Measurements from ENCODE around the gene ZNF277.

ZNF277 gene, protein sequence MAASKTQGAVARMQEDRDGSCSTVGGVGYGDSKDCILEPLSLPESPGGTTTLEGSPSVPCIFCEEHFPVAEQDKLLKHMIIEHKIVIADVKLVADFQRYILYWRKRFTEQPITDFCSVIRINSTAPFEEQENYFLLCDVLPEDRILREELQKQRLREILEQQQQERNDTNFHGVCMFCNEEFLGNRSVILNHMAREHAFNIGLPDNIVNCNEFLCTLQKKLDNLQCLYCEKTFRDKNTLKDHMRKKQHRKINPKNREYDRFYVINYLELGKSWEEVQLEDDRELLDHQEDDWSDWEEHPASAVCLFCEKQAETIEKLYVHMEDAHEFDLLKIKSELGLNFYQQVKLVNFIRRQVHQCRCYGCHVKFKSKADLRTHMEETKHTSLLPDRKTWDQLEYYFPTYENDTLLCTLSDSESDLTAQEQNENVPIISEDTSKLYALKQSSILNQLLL

DNA sequence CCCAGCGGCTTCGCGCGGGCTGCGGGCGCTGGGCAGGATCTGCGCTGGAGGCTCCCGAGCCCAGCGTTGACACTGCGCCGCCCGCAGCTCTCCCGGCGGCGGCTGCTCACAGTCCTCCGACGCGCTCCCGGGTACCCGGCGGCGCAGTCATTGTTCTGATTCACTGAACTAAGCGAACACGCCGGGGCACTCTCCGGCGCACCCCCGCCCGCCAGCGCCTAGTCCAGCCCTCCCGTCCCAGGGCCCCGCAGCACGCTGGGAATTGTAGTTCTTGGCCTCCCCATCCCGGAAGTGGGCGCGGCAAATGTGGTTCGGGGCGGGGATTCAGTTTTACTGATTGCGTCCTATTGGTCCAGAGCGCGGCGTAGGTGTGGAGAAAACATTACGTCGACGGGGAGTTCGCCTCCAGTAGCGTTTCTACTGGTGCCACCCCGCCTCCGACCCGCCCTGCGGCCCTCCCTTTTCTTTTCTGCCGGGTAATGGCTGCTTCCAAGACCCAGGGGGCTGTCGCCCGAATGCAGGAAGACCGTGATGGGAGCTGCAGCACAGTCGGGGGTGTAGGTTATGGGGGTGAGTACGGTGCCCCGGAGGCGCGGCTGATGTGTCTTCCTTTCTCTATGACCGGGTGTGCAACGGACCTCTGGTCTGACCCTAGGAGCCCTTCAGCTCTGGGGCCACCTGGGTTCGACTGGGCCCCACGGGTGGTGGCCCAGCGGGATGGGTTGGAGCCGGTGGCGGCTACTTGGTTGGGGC lies at the start of gene ZNF277, which contains the start of gene DOCK4:
Gene ZNF277 (plus strand): TSS at position 458 of the 753 bp plus-strand sequence. CDS start 22 bp downstream, at position 480.
Gene DOCK4 (minus strand): TSS at position 162 of the 753 bp plus-strand sequence. CDS start 261 bp downstream, outside the sequence.
- peak; percentile 97 for DNase-seq

DNA sequence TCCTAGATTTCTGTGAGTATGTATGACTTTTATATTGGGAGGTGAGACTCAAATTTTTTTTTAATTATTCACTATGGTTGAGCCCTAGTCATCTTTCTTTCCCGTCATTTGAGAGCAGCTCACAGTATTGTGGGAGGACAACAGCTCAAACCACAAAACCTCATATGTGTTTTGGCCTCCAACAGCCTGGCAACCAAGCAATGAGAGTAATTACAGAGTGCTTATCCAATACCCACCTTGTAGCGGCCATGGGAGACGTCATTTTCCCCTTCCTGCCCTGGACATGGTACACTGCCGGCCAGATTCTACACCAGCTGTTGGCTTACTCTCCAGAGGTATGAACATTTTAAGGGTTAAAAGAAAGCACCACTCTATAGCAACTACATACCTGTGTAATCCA lies 49.4 kb upstream of the ZNF277 start:
- no peak for DNase-seq

DNA sequence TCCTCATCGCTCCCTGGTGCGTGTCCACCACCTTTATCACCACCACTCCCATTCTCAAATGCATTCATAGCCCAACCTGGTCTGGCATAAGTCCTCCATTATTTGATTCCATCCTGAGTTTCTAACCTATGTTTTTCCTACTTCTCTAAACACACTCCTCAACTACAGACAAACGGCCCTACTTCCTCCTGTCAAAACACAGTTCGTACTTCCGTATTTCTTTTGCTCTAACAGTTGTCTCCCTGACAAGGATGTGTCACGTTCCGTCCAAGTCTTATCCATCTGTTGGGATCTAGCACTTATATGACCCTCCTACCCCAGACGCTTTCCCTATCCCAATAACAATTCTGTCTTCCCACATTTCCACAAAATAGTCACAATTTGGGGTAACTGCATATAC lies 47.1 kb upstream of the ZNF277 start:
- DNase-seq, result no peak

DNA sequence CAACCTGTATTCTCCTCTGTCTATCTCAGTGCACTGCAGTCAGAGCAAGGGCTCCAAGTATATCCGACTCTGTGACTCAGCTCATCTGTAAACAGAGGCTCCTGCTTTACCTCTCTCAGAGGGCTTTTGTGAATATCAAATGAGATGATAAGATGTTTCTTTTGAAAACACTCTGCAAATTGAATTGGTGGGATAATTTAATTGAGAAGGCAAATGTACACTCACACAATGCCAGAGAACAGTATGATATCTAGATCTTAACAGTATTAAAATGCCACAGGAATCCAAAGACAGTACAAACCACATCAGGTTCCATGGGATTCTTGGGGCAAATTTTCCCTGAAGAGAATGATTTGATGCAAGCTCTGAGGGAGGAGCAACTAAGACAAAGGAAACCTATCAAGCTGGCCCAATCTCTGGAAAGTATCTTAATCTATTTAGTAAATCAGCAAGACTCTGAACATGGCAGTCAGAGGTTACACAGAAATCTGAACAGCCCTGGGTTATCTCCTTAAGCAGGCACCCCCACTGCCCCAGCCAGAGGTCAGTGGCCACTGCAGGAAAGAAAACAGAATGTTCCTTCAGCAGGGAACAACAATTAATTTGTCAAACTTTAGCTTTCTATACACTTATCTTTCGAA lies 46.2 kb upstream of the ZNF277 start:
- DNase-seq, result no peak

DNA sequence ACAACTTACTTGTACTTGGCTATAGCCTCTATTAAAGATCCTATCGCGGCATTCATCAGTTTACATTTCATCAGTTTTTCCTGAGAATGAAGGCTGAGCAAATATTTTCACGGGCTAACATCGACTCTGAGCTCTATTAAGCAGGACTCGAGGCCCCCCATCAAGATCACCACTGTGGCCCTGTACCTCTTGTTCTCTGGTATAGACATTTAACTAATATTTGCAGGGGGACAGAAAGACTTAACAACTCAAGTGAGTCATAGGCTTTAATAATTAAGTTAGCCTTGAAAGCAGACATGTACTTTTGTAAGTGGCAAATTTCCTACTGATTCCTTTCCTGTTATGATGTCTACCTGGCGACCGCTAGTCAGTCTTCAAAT lies 45.7 kb upstream of the ZNF277 start:
- DNase-seq, result no peak

DNA sequence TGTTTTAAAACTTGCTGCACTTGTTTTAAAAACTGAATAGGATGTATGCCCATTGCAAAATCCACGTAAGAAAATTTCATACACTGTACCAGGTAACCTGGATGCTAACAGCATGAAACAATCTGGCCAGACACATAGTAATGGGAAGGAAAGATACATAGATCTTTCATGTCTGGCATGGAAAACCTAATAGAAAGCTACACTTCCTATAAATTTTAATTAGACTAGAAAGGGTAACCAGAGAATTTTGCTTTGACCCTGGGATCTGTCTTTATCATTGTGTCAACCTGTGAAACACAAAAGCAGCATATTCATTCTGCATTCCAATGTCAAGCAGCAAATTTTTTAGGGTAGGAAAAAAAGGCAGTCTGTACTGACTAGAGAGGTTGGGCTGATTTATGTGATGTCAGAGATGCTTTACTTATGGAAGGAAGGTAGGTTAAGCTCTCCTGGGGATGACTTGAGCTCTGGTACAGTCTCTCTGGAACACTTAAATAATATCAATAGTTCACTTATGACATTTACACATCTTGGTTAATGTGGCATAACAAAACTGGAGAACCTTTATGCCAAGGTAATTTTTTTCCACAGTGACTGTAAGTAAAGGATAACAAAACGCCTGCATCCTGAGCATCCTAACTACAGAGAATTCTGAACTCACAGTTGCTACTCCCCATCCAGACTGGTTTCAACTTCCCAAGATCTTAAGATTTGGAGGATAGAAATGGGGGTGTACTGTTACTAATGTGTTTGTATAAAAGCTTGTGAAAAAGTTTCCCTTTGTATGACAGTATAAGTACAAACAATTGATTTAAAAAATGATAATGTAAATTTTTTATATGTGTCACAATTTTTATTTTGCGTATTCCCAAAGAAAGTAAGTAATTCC lies 45.0 kb upstream of the ZNF277 start:
- no peak for DNase-seq

DNA sequence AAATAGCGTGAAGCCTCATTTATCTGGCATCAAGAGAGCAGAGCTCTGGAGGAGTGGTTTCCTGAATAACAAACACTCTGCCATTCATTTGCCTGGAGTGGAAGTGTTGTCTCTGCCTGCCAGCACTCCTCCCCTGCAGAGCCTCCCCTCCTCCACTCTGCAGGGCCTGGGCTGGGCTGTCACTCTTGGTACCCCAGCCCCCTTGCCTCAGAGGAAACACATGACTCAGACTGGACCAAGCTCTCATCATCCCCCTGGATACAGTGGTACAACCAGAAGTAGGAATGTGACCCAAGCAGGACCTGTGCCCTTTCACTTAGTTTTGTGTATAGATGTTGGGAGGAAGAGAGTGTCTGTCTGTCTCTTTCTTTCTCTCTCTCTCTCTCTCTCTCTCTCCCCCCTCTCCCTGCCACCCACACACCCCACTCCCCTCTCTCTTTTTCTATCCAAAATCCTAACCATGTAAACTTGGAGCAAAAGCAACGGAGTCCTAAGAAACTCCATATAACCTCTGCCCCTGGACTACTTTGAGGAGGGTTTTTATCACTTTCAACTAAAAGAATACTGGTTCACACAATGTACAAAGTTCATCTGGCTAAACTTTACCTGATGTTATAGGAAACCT lies 44.2 kb upstream of the ZNF277 start:
- no peak for DNase-seq

DNA sequence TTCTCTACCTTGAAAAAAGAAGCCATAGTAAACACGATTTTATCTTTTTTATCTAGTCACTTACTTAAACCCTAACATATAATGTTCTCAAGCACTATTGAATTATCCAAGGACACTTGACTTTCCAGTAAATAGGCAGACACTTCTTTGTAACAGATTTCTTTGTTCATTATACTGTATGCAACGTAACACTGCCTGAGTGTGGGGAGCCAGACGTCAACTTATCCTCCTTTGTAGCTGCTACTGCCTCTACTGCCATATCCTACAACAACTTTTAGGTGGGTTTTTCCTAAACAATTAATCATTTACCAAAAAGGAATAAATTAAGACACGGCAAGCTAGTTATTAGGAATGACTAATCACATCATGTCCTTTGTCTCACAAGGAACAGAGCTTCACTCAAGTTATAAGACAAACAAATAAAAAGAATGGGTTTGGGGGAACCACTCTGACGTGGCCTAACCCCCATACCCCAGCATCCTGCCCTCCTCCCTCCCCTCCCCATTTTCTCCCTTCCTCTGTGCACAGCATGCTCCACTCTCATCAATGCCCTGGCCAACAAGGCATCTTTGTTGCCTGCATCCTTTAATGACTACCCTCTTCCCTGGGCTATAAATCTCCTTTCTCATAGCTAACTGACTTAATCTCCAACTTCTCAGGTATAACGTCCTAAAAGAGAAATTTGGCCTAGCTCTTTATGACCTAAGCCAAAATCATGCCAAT lies 43.5 kb upstream of the ZNF277 start:
- DNase-seq, result no peak

DNA sequence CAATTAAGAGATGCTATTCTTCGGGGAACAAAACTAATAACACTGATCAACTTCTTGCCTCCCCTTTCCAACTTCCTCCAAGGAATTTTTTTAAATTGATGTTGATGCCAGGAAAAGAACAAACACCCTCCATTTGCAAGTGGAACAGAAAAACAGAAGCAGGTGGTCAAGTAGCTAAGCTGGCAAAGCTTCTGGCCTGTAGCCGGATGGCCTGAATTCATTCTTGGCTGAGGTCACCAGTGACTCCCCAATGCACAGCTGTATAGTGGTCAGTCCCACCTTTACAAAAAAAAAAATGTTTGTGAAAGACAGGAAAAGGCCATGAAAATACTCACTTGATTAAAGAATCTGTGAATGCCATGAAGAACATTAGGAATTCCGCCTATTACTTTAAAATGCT lies 39.3 kb upstream of the ZNF277 start:
- DNase-seq, result no peak

DNA sequence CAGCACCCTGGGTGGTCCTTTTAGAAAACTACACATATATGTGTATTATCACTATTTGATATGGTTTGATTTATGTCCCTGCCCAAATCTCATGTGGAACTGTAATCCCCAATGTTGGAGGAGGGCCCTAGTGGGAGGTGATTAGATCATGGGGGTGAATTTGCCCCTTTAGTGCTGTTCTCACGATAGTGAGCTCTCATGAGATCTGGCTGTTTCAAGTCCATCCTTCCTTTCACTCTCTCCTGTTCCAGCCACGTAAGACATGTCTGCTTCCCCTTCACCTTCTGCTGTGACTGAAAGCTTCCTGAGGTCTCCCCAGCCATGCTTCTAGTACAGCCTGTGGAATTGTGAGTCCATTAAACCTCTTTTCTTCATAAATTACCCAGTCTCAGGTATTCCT lies 37.6 kb upstream of the ZNF277 start:
- DNase-seq, result no peak

DNA sequence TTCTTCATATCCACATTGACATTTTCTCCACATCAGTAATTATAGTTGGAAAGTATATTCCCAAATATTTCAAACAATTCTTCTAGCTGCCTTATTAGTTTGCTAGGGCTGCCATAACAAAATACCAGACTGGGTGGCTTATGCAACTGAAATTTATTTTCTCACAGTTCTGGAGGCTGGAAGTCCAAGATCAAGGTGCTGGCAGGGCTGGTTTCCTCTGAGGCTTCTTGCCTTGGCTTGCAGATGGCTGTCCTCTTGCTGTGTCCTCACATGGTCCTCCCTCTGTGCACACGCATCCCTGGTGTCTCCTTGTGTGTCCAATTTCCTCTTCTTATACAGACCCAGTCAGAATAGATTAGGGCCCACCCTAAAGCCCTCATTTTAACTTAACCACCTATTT lies 34.8 kb upstream of the ZNF277 start:
- DNase-seq, result no peak

DNA sequence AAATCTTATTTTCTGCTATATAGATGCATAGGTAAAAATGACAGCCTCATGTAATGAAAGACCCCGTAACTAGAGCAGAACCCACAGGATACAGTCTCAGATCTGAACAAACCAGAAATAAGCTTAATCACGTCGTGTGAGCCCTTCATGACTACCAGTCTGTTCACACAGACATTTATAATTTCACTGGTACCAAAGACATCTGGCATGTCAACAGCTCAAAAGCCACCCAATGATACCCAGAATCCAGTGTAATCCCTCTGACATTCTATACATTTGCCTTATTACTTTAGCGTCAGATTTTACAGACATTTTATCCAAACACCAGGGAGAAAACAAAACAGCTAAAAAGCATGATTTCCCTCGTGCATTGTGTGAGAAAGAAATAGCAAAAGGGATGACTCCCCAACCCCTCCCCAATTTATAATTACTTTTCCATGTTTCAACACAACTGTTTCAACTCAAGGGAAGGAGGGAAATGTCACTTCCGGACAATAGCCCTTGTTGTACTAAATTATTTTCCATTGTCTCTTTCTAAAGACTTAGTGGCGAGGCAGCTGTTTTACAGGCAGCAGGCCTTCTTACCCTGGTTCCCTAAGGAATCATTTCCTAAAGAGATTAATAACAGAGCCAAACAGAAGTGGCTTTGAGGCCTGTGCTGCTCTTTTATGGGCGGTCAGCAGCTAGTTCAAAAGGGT lies 33.5 kb upstream of the ZNF277 start:
- DNase-seq, result no peak

DNA sequence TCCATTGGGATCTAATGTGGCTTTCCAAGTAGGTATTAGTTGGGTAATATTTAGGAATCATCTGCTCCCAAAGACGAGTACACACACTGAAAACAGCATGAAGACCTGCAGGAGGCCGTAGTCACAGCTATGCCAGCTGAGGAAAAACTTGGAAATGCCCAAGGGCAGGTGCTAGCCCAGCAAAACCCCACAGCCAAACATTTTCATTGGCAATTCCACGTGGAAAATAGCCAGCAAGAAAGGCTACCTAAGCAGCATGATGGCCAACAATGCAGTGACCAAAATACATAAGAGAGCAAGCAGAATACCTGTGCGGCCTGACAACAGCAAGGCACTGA lies 33.0 kb upstream of the ZNF277 start:
- no peak for DNase-seq

DNA sequence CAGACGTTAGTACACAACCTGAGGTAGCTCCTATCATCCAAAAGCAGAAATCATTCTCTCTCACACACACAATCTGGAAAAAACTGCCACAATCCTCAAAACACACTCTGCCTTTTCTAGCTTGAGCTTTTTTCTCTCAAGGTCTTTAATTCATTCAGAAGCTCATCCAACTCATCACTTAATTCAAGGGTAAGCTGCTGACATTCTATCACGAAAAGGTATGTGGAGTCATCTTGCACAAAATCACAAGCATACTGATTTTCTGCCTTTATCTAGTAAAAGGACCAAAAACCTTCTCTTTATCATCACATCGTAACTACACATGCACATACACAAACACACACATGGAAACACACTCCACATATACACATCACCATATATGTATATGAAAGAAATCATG lies 32.3 kb upstream of the ZNF277 start:
- no peak for DNase-seq

DNA sequence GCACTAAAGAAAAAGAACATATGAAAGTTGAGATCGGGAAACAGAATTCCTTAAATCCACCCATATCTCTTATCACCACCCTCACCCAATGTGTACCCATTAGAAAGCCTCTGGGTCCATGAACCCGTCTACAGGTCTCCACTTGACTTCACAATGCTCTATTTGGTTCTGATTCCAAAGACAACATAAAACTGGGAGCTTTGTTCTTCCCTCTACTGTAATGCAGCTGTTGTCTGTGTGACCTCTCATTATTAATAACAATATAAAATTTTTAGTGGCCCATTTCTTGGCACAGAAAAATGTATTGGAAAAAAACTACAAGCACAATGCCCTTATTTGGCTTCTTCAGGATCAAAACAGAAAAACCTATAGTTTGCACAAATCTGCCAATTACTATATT lies 30.3 kb upstream of the ZNF277 start:
- DNase-seq, result no peak

DNA sequence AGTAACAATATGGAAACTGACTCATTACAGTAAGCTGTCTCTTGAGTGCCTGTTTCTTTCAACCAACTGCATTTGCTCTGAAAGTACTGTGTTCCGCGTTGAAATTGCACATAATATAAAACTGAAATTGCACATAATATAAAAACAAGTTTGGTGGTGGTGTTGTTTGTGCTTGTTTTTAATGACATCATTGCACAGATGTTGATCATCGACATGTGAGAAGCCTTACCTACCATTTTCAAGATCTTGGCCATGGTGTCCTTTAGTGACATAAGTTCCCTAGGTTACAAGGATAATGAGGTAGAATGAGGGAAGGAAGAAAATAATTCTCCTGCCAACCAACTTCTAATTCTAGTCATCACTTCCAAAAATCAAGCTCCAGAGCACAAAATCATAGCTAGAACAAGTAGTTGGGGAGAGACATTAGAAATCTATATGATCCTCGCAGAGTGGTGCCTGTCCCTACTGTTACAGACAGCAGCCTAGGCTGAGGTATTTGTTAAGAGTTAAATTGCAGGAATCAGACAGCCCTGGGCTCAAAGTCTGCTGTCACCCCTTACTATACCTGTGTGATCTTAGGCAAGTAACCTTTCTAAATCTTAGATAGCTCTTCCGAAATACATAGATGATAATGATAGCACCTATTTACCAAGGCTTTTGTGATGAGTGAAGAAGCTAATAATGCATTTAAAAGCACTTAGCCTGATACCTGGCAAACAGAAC lies 29.6 kb upstream of the ZNF277 start:
- no peak for DNase-seq

DNA sequence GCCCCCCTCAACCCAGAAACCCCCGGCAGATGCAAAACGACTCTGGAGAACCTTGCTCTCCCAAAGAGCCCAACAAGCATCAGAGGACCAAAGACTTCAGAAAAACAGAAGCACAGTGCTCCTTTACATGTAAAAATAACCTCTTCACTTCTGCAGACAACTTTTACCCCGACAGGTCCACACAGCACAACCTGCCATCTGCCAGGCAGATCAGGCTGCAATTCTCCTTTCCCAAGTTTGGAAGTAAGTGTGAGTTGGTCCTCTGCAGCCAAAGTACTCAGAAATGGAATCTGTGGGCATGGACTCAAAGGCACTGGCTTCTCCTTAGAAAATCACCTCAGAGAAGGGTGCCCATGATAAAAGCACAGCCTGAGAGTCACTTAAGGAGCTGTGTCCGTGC lies 26.3 kb upstream of the ZNF277 start:
- no peak for DNase-seq

DNA sequence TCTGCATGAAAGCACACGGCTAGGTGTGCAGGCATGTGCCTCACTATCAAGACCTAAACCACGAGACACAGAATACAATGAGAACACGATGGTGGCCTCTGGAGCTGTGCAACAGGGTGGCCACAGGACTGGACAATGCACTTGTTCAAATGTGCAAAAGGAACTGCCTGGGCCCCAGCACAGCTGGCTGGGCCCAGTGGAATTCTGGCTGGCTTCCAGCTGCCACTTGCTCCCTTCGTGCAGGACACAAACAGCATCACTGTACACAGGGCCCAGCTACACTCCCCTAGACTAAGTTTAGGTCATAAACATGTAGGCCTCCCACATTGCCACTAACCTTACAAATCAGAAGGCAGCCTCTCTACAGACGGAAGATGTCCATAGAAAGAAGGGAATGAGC lies 23.7 kb upstream of the ZNF277 start:
- DNase-seq, result no peak

DNA sequence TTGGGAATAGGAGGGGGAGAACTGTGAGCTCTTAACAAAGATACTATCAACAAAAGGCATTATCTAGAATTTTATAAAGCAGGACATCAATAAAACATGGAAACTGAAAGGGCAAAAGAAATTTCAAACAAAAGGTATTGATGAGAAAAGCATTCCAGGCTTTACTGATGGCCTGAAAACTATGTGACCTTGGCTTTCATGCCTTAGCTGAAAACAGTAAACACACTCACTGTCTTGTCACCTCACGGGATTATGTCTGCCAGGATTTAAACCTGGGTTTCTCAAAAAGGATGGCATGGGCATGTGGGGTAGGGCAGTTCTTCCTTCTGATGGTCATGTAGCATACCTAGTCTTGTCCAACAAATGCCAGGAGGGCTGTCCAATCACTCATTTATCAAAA lies 23.2 kb upstream of the ZNF277 start:
- no peak for DNase-seq

DNA sequence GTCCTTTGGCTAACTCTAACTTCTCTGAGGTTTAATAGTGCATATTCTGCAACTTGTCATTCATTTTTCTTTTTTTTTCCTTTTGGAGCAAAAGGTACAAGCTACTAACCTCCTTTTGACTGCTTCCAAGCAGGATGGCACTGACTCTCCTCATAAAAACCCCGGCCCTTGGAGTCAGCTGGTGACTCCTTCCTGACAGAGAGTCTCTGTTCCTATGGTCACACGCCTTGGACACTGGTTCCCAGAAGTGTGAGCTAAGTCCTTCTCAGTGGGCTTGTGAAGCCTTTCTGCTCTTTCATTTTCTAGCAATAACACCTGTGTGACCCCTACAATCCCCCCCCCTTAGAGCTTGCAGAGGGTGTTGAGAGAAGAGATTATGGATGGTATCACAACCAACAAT lies 22.0 kb upstream of the ZNF277 start:
- no peak for DNase-seq
